HG03558 (cell line): Measurements from ENCODE around the gene TSHZ2.
"Not testable (repeated sequence)": the region's sequence is repeated elsewhere in the genome, so short reads cannot be mapped to it uniquely, and the experiment has no call there.

Source experiments
- ATAC-seq: cut with Tn5 transposase; IDR thresholded peaks from one replicate; pipeline ENCODE4 v1.9.1; 2021; ENCODE audit warnings: moderate number of reproducible peaks; ENCODE audit not compliant: unreplicated experiment; ENCODE audit errors: extremely low read depth

TSHZ2 gene

DNA sequence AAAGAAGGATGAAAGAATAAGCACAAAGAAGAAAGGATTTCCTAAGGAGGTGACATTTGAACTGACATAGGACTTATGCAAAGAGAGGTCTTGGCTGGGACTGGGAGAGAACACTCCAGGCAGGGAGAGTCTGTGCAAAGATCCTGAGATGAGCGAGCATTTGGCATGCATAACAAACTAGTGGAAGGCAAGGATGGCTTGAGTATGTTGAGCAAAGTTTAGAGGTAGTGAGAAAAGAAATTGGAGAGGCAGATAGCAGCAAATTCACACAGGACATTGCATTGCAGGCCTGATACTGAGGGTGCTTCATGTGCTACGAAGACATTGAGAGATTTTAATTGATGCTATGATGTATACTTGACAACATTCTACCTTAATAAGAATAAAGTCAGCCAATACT, 383.6 kb downstream of the TSHZ2 start:
- no peak for ATAC-seq

DNA sequence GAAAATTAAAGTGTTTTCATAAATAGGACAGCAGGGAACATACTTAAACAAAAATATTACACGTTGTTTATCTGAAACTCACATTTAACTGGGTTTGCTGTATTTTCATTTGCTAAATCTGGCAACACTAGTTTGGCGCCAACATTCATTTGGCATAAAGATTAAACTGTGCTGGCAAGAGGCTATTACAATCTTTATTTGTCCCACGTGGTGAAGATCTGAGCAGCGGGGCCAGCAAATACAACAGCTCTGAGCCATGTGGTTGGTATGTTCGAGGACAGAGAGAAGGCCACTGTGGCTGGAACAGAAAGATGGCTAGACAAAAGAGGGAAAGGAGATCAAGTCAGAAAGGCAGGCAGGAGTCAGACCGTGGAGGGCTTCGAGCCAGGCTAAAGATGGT, 387.3 kb downstream of the TSHZ2 start:
- ATAC-seq: no peak

DNA sequence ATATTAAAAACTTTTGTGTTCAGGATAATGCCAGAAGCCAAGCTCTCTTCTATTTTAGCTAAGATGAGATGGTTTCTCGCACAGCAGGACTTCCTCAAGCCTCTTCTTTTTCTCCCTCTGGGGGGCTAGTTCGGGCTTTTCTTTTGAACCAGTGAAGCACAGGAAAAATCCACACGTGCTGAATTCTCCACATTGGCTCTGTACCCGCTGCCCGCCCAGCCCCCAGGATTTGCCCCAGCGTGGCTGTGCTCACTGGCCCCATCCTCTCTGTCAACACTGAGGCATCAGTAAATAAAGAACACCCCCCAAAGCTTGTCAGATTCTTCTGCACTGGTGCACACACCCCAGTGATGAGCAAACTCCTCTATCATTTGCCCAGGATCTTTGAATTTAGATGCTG, 388.7 kb downstream of the TSHZ2 start:
- ATAC-seq: no peak

DNA sequence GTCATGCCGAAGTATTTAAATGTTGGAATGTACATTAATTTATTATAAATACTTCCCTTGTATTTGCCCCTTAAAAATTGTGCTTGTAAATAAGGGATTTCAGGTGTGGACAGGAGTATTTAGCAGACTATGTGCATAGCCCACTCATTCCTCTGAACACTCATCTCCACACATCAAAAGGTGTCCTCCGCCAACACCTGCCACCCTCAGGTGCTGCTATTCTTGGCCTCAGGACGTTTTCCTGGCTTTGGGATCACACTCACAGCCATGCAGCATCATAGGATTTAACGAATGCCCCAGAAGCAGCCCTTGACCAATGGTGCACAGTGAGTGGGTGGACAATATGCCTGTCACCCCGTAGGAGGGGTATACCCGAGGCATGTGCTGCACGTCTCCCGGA, 390.6 kb downstream of the TSHZ2 start:
- no peak for ATAC-seq

DNA sequence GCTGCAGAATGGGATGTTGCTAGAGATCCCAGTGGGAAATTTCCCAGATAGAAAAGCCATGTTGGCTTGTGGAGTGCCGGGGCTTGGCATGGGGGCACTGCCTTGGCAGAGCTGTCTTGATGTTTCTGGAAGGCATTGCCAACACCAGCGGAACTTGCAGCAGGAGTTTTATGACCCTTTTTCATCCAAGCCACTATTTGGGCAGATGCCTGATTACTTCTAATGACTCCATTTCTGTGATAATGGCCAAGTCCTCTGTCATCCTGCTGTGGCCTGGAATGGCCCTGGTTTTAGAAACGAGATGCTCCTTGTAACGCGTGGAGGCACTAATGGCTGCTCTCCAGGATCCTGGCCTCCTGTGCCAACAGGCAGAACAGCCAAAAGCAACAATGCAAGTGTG, 392.5 kb downstream of the TSHZ2 start:
- no peak for ATAC-seq

DNA sequence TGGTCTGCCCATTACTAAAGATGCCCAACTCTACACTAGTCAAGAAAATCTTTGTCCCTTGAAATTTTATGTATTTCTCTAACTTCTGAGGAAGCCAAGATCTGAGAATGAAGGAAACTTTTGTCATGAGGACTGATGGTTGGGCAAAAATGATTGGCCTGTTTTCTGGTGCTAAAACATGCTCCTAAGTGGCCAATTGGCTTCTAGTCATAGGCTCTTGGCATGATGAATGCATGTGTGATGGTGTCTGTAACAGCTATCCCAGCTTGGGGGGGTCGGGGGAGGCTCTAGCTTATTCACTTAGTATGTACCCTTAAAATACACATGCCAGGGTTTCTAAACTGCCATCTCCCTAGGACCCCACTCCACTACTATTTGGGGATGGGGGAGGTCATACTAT, 392.9 kb downstream of the TSHZ2 start:
- ATAC-seq: no peak

DNA sequence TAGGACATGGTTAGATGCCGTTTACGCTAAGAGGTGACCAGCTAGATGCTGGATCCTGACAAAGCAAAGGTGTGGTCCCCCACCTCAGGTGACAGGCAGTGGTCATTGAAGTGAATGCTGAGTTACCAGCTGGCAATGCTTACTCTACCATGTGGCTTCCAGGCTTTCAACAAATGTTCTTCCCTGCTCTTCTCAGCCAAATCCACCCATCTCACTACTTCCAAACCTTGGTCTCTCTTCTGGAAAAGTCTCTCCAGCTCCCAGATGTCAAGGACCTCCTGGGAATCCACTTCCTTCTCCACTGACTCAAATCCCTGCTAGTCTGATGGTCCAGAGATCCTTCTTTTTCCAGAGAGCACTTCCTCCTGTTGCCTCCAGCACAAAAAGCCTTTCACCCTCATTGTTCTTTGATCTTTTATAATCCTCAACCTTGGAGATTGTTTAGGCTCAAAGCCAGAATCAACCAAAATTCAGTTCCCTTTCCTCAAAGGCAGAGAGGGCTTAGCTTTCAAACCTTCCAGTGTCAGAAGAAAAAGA, 393.4 kb downstream of the TSHZ2 start:
- ATAC-seq: no peak

DNA sequence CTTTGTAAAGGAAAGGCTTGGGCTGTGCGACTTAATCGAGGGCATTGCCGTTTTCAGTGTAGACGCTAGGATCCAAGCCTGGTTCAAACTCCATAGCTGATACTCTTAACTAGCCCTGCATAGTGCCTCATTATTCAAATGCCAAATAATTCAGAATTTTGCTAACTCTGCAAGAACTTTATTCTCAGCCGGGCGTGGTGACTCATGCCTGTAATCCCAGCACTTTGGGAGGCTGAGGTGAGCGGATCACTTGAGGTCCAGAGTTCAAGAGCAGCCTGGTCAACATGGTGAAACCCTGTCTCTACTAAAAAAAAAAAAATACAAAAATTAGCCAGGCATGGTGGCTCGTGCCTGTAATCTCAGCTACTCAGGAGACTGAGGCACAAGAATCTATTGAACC, 394.8 kb downstream of the TSHZ2 start:
- not testable (repeated sequence) for ATAC-seq

DNA sequence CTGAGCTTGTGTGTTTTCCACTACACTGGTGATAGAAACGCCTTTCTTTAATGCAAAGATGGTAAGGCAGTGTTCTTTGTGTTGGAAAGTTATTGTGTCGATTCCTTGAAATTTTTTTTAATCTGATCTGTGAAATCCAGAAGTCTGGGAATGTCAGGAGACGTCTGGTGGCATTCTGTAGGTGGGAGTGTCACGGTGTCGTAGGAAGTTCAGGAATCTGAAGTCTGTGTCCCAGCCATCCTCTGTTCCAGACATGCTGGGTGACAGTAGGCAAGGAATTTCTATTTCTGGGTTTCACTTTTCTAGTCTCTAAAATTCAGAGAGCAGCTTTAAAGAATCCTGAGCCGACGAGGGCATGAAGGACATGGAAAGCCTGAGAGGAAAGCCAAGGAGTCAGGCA, 397.7 kb downstream of the TSHZ2 start:
- no peak for ATAC-seq

DNA sequence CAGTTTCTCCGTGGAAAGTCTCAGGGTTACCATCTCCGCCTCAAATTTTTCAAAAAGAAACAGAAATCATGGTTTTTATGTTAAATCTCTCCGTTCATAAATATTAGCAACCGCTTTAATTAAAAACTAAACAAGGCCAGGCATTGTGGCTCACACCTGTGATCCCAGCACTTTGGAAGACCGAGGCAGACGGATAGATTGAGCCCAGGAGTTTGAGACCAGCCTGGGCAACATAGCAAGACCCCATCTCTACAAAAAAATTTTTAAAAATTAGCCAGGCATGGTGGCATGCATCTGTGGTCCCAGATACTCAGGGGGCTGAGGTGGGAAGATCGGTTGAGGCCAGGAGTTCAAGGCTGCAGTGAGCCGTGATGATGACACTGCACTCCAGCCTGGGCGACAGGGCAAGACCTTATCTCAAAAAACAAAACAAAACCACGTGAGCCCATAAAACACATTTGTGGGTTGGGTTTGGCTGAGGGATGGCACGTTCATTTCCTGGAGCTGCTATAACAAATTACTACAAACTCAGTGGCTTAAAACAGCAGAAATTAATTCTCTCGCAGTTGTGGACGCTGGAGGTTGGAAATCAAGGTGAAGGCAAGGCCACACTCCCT, 398.3 kb downstream of the TSHZ2 start:
- ATAC-seq: no peak

DNA sequence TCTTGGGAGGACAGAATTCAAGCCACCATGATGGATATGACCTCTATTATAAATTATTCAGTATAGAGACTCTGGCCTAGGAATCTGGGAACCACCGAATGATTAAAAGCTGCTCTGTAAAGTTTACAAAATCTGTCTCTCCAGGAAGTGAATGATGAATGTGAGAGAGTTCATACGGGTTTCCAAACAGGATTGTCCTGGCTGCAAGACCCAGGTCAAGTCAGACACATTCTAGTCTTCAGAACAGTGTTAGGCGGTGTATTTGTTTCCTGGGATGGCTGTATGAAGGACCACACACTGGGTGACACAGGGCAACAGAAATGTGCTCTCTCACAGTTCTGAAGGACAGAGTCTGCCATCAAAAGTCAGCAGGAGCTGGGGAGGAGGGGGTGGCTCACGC, 399.1 kb downstream of the TSHZ2 start:
- no peak for ATAC-seq

DNA sequence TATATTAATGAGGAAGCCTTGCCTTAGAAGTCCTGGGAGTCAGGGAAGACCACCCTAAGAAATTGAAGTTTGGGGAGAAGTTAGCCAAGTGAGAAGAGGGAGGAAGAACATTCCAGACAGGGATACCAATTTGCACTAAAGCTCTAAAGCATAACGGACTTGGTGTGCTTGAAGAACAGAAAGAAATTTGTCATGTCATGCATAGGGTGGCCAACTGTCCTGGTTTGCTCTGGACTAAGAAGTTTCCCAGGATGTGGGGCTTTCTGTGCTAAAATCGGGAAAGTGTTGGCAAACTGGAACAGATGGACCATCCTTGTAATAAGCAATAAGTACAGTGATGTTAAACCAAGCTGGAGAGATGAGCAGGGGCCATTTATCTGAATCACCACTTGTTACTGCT, 403.9 kb downstream of the TSHZ2 start:
- ATAC-seq: no peak

DNA sequence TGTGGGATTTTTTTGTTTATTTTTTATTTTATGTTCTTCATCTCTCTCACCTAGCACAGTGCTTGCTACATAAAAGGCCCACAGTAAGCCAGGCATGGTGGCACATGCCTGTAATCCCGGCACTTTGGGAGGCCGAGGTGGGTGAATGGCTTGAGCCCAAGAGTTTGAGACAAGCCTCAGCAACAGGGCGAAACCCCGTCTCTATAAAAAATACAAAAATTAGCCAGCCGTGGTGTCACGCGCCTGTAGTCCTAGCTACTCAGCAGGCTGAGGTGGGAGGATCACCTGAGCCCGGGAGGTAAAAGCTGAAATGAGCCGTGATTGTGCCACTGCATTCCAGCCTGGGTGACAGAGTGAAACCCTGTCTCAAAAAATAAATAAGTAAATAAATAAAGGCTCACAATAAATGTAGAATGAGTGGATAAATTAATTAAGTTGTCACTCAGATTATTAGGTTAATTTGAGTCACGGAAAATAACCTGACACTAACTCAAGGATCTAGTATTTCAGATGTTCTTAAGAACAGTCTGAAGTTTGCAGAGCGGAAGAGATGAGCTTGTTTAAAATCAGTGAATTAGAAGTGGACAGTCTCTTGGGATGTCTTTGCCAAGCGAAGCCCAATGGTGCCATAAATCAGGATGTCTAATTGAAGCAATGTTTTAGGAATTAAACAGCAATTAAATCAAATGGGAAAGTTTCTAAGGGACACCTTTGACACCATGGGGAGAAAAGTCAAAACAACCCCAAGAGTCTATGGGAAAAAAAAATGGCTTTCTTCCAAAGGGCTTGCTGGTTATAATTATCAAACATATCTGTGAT, 407.1 kb downstream of the TSHZ2 start:
- no peak for ATAC-seq

DNA sequence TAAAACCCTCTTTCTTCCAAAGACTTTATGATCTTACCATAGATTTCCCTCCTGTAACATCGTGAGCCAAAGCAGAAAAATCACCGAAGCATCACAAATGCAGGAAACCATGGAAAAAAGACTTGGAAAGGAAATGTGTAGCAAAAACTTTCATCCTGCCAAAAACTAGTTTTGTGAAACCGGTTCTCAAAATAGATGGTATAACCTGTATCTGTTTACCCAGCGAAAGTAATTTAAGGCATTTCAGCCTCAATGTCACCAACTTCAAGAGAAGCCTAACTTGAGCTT, 407.6 kb downstream of the TSHZ2 start:
- no peak for ATAC-seq

DNA sequence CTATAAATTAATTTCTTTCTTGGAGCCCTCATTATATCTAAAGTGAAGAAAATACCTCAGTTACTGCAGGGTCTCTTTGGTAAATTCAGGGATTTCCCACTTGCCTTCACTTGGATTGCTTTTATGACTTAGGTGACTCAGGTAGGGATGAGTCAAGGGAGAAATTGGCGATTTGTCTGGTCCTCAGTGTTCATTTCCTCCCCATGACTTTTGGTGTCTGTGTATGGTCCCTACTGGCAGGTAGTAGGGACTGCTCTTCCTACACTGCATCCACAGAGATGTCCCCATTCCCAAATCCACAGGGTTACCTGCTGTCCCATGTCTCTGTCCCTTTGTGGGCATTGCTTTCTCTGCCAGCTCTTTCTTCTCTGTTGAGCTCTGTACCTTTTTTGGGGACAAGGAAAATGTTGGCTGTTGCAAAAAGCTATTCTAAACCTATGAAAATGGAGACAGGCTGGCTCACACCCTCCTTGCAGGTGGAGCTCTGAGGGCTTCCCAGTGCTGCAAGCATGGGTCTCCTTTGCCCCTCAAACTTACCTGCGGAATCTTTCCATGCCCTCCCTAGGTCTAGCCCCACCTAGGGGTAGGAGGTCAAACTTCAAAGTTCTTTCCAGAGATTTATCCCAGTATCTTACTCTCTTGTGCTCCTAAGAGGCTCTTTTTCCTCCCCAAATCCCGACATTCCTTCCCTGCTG, 409.6 kb downstream of the TSHZ2 start:
- no peak for ATAC-seq

DNA sequence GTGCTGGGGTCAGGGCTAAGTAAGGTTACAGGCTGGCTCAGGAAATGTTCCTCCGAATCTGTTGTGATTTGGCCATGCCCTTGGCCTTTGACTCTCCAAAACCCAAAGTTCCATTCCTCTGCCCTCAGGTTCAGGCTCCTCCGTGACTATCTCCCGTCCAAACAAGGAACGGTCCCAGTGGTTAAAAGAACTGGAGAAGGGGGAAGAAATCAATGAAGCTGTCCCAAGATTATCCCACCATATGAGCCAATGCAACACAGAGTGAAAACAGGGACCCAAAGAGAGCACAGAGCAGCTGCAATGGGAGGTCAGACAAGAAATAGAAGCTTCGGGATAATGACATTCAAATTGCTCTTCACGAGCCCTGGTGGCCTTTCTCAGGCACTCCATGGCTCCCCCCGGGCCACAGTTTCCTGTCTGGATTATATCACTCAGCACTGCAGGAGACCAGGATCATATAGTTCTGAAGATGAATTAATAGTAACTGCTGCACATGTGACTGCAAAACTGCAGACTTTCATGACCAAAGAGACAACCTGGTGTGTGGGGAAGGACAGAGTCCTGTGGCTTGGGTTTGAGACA, 410.2 kb downstream of the TSHZ2 start:
- no peak for ATAC-seq

DNA sequence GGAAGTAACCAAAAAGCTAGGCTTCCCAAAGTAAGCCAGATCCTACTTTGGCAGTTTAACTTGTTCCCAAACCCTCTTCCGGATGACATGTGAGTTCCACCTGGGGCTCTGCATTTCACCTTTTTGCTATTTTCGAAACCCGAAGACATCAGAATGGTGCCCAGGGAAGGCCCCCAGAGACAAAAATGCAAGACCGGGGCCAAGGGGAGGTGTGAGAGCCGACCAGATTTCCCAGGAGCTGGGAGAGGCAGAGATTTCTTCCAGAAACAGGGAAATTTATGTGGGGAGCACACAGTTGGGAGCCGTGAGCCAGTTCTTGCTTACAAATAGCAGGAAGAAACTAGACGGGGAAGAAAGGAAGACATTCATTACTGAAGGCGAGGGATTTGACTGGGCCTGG, 411.8 kb downstream of the TSHZ2 start:
- ATAC-seq: no peak

DNA sequence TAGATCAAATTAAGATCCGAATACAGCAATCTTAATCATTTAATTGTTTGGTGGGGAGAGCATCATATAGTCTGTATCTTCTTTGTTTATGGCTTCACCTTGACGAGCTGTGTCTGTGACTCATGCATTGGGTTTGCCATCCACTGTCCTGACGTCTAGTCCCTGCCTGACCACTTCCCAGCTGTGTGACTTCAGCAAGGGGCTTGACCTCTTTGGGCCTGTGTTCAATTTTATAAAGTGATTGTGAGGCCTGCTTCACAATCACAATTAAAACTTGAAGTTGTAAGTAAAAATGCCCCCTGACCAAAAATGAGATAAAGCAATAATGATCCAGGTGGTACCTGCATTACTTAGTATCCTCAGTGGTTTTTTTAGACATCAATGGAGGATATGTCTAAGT, 412.2 kb downstream of the TSHZ2 start:
- no peak for ATAC-seq

DNA sequence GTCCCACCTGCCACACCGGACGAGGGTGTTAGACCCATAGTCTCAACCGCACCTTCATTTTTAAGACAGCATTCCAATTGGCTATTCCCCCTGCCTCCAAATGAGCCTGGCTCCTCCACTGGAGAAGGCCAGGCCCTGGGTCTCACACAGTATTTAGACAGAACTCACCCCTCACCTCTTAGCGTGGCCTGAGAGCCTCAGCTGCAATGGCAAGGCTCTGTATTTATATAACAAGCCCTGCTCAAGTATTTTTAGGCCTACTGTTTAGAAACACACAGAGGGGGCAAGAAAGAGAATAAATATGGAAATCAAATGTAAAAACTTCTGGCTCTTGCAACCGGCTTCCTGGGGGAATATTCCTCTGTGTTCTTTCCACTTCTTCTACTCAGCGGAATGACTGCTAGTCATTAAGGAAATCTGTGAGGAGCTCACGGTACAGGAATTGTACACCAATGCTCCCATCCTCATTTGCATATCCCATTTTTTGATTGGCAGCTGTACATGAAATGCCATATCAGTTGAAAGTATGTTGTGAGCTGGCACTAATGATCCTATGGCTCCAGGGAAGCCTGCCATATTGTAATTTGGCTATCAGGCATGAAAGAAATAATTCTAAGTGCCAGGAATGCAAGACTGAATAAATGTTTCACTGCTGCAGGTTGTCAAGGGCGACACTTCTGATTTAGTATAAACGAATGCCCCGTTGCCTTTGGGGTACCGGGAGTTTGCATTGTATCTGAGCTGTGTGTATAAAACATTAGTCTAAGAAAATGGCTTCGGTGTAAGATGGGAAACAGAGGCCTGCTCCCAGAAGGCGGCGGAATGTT, 414.0 kb downstream of the TSHZ2 start:
- ATAC-seq: no peak

DNA sequence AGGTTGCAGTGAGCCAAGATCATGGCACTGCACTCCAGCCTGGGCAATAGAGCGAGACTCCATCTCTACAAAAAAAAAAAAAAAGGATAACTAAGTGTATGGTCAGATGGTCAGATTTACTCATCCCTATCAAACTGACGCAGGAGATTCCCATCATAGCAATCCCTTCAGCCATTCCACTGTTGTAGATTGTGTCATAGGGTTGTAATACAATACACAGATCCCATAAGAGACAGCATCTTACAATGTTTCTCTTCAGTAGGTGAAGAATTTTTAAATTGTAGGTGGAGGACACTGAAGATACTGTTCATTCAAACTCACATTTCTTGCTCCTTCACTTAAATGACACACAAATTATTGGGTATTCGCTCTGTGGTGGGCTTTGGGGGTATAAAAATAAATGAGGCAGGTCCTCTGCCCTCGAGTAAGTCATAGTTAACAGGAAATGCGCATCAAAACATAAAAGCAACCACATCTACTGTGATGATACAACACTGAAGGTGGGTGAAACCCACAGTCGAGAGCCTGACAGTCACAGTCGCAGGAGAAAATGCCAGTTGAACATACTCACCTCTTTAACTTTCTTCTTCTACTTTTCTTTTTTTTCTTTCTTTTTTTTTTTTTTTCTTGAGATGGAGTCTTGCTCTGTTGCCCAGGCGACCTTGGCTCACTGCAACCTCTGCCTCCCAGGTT, 416.0 kb downstream of the TSHZ2 start:
- no peak for ATAC-seq
